ENCODE data around the gene ATXN7.

The ATXN7 gene

GRCh38 chr3:63967675-63968611, 104.3 kb downstream of the ATXN7 start:
- peak; percentile 20 for DNase-seq (ENCODE audit: low read depth)

DNA sequence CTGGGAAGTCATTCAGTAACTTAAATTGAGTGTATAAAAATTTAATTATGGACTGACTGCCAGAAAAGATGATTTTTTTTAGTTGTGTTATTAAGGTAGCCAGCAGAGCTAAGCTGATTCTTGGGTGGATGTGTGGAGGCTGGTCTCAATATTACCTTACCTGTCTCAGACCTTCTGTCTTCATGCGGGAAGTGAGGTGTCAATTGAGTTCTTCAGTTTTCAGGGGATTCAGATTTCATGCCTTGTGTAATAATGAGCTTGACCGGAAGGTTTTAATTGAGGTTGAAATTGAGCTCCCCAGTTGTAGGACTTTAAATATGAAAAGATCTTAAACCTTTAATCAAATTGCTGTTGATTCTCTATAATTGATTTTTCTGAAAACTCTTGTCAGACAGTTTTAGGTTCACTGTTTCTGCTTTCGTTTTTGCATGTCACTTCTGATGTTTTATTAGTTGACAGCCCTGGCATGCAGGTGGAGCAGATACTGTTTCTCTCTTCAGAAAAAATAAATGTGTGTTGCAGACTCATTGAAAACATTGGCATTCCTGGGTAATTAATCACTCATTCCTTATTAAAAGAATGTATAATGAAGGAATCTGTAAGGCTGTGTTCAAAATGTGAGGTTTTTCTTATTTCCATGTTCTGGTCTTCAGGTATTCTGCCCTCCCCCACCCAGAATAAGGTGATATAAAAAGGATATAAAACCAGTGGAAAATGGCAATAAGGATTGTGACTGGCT, 105.1 kb downstream of the ATXN7 start:
- no peak for DNase-seq (ENCODE audit: low read depth)

GRCh38 chr3:63969876-63970275, 106.2 kb downstream of the ATXN7 start:
- DNase-seq (ENCODE audit: low read depth): no peak

DNA sequence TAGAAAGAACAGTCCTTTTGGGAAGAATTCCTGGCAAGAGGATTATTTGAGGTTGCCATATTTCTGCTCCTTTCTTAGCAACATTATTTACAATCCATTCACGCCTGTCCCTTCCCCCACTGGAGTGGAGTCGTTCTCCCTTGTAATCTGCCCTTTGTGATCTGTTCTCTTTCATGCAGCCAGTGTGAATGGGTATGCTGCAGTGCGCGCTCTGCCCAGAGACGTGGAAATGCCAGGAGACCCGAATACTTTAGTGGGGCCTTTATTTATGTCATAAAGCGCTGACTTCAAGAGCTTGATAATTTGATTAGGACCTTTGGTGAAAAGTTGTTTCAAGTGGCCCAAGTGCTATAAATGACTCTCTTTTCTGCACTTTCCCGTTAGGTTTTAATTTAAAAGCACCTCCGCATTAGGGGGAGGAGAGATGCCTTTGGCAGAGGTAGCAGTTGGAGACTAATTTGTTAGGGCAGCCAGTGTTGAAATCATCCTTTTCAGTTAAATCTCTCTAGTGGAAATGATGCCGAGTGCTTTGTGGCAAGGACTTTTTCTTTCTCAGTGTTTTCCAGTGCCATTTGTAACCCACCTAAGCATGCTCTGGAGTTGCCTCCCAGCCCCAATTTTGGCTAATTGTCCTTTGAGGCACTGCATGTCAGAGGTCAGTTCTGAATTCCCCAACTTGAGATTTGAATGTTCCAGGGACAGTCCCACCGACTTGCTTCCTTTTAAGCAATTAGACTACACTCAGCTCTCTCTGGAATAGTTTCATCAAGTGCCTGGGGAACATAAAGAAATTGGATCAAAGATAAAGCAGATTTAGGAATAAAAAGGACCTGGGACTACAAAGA, 107.2 kb downstream of the ATXN7 start:
- DNase-seq (ENCODE audit: low read depth): no peak

GRCh38 chr3:63972196-63972595, 108.5 kb downstream of the ATXN7 start:
- no peak for DNase-seq (ENCODE audit: low read depth)

GRCh38 chr3:63972987-63973386, 109.3 kb downstream of the ATXN7 start:
- DNase-seq (ENCODE audit: low read depth): no peak

- DNase-seq (ENCODE audit: low read depth): no peak
Observed at GRCh38 chr3:63973406-63973805, 109.7 kb downstream of the ATXN7 start.

DNA sequence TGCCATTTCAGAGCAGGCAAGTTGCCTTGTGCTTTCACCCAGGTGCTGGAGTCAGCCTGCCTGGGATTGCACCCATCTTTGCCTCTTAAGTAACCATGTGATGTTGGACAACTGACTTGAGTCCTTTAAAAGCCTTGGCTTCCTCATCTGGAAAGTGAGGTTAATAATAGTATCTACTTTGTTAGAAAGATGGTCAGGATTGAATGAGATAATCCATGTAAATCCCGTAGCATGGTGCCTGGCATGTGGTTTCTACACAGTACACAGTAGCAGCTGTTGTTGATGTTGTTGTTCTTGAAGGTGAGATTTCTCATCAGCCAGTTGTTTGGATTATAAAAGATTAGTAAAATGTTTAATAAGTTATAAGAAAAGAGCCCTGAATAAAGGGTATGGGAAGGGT, 110.8 kb downstream of the ATXN7 start:
- no peak for DNase-seq (ENCODE audit: low read depth)

DNA sequence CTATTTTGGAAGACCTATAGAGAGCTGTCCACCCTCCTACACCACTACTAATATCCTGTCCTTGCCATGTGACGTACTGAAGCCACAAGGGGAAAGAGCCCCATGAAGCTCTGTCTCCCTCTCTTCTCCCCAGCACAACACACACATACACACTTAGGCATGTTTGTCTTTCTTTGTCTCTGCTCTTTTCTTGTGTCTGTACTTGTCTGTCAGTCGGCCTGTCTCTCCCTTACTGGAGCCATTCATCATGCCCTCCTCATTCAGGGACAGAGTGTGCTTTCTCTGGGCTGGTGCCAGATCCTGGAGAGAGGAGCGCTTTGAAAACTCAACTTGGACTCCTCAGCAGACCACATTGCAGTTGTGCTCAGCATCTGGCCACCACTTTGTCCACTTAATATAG, 112.1 kb downstream of the ATXN7 start:
- no peak for DNase-seq (ENCODE audit: low read depth)

GRCh38 chr3:63976161-63976871, 112.6 kb downstream of the ATXN7 start:
- DNase-seq (ENCODE audit: low read depth): no peak

GRCh38 chr3:63976872-63977200, 113.2 kb downstream of the ATXN7 start:
- no peak for DNase-seq (ENCODE audit: low read depth)

GRCh38 chr3:63977893-63978292, 114.2 kb downstream of the ATXN7 start:
- DNase-seq (ENCODE audit: low read depth): no peak

GRCh38 chr3:63979093-63979885, 115.6 kb downstream of the ATXN7 start:
- no peak for DNase-seq (ENCODE audit: low read depth)

- DNase-seq (ENCODE audit: low read depth): no peak
Observed at GRCh38 chr3:63980019-63980418, 116.4 kb downstream of the ATXN7 start.

DNA sequence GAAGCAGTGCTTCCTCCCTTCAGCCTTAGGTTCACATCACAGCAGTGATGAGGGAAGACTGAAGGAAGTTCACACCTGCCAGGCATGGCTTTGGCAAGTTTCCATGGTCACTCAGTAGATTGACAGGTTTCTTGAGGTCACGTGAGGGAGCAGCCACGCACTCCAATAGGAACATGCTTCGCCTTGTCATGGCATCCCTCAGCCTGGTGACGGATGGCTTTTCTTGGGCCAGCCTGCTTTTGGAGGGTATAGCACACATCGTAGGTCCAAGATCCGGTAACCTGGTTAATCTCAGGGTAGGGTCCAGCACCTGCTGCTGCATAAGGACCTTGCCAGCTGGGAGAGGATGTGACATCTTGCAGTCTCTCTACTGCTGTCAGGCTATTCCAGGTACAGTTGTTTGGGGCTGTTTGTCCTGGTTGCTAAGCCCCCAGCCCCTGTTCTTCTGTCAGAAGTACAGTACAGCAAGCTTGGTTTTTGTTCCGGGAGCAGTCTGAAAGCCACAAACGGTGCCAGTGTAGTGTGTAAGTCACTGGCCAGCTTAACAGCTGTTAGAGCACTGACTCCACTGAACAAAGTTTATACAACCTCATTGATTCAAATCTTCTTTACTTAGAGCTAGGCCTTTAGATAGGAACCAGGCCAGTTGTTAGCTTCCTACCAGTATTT, 117.3 kb downstream of the ATXN7 start:
- DNase-seq (ENCODE audit: low read depth): no peak

- no peak for DNase-seq (ENCODE audit: low read depth)
Observed at GRCh38 chr3:63981980-63982379, 118.3 kb downstream of the ATXN7 start.

DNA sequence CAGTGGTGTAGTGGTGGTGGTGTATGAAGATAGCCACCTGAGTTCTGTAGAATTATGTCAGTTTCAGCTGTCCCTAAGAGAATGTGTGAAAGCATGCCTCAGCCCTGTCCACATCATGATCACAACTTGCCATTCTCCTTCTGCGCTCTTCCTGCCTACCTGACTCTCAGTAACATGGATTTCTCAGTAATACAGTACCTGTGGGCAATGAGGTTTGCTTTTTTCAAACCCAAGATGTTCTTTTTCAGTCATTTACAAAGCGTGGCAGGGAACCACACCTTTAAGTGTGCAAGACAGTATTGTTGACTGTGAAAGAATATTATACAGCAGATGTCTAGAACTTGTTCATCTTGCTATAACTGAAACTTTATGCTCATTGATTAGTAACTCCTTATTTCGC, 120.7 kb downstream of the ATXN7 start:
- DNase-seq (ENCODE audit: low read depth): no peak

- no peak for DNase-seq (ENCODE audit: low read depth)
Observed at GRCh38 chr3:63986146-63986545, 122.5 kb downstream of the ATXN7 start.

DNA sequence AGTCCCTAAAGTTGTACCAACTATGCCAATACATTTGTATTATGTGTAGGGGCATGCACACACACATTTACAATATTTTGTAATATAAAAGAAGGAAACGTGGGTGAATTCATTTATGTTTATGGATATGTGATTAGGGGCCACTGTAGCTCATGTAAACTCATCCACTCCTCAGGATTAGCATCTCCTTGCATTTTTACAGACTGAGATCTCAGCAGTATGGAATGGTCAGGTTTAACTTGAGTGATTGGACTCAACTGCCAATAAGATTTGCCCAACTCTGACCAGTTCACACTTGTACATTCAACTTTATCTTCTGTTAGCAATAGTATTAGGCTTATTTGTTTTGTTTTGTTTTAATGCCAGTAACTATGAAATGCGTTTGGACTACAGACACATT, 123.2 kb downstream of the ATXN7 start:
- no peak for DNase-seq (ENCODE audit: low read depth)

DNA sequence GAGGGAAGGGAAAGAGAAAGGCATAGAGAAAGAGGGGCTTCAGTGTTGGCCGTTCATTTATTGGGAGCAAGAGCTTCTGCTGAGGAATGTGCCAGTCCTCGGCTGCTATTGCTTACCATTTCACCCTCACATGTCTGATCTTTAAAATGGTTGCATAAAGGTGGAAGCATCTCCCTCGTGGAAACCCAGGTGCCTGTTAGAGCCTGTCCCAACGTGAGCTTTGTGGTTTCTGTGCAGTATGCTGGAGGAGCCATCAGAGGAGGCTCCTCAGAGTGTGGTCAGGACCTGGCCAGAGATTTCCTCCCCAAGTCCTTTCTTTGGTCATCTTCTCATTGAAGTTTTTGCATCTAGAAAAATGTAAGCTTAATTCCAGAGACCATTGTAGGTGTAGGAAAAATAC, 125.3 kb downstream of the ATXN7 start:
- no peak for DNase-seq (ENCODE audit: low read depth)

All from activated T-helper 1 cell treated with Interleukin-2 at 50 U/mL for 16 hours (primary cell).